Nephron progenitor cell (in vitro differentiated cells): ENCODE data around the gene CTNNBL1.
A peak's percentile ranks its signal among the peaks of the same experiment; 100 is the strongest.

Source experiments
- DNase-seq: peaks from one replicate; pipeline ENCODE4 v3.0.0; 2021
- H3K27ac Mint-ChIP-seq: 2 replicates; pipeline ENCODE4 v1.8.0; 2021; ENCODE audit warnings: mild to moderate bottlenecking, moderate library complexity, mixed read lengths
- H3K27me3 Mint-ChIP-seq: 2 replicates; pipeline ENCODE4 v1.8.0; 2021; ENCODE audit warnings: mild to moderate bottlenecking, low read depth, mixed read lengths; ENCODE audit not compliant: poor library complexity
- H3K36me3 Mint-ChIP-seq: 2 replicates; pipeline ENCODE4 v1.8.0; 2021; ENCODE audit warnings: low read depth, mixed read lengths
- H3K4me1 Mint-ChIP-seq: 2 replicates; pipeline ENCODE4 v1.8.0; 2021; ENCODE audit warnings: mixed read lengths
- H3K4me3 Mint-ChIP-seq: 2 replicates; pipeline ENCODE4 v1.8.0; 2021; ENCODE audit warnings: mild to moderate bottlenecking, moderate library complexity, mixed read lengths
- H3K9me3 Mint-ChIP-seq: 2 replicates; pipeline ENCODE4 v1.8.0; 2021; ENCODE audit warnings: mild to moderate bottlenecking, moderate library complexity, mixed read lengths
- CTCF ChIP-seq: fragments of 200-600 bp; sonication (generic); IDR thresholded peaks from 2 replicates; pipeline ENCODE4 v1.5.0; 2021; ENCODE audit warnings: antibody characterized with exemption

The CTNNBL1 gene

GRCh38 chr20:37668166-37668565 is 25.7 kb upstream of the CTNNBL1 start:
- H3K4me3 Mint-ChIP-seq = no peak overlapping the region
- peaks cover 8% of the 10 kb centered on the region for H3K4me1 Mint-ChIP-seq
- no peak overlapping the region for H3K27ac Mint-ChIP-seq
- H3K27me3 Mint-ChIP-seq = peaks cover 12% of the 10 kb centered on the region
- no peak for DNase-seq
- TF ChIP-seq CTCF = no peak
- peaks cover 12% of the 10 kb centered on the region for H3K9me3 Mint-ChIP-seq
- no peaks in the 10 kb centered on the region for H3K36me3 Mint-ChIP-seq

GRCh38 chr20:37669062-37669772 is 24.6 kb upstream of the CTNNBL1 start:
- Mint-ChIP-seq H3K9me3 (peaks cover 12% of the 10 kb centered on the region), H3K4me1 (peaks cover 17% of the 10 kb centered on the region), H3K27ac (no peak overlapping the region), H3K27me3 (peaks cover 13% of the 10 kb centered on the region), H3K36me3 (no peaks in the 10 kb centered on the region), H3K4me3 (no peak overlapping the region)
- TF ChIP-seq CTCF = no peak
- DNase-seq = no peak

GRCh38 chr20:37669773-37670236 is 24.0 kb upstream of the CTNNBL1 start:
- Mint-ChIP-seq H3K9me3 (peaks cover 6% of the 10 kb centered on the region), H3K36me3 (no peaks in the 10 kb centered on the region), H3K27ac (no peak overlapping the region), H3K27me3 (peaks cover 11% of the 10 kb centered on the region), H3K4me3 (no peak overlapping the region), H3K4me1 (peaks cover 22% of the 10 kb centered on the region)
- no peak for TF ChIP-seq CTCF
- DNase-seq = no peak

- TF ChIP-seq CTCF = no peak
- Mint-ChIP-seq H3K27ac (no peak overlapping the region), H3K36me3 (no peaks in the 10 kb centered on the region), H3K27me3 (peaks cover 11% of the 10 kb centered on the region), H3K9me3 (peaks cover 5% of the 10 kb centered on the region), H3K4me3 (no peak overlapping the region), H3K4me1 (peaks cover 24% of the 10 kb centered on the region)
- no peak for DNase-seq
These were observed 23.5 kb upstream of the CTNNBL1 start for GRCh38 chr20:37670351-37670791.

GRCh38 chr20:37672143-37672542 is 21.7 kb upstream of the CTNNBL1 start:
- no peak overlapping the region for H3K4me3 Mint-ChIP-seq
- no peak overlapping the region for H3K27ac Mint-ChIP-seq
- TF ChIP-seq CTCF = no peak
- H3K9me3 Mint-ChIP-seq = no peaks in the 10 kb centered on the region
- H3K4me1 Mint-ChIP-seq = peaks cover 24% of the 10 kb centered on the region
- no peak for DNase-seq
- H3K27me3 Mint-ChIP-seq = peaks cover 11% of the 10 kb centered on the region
- no peaks in the 10 kb centered on the region for H3K36me3 Mint-ChIP-seq

GRCh38 chr20:37673444-37673843 is 20.4 kb upstream of the CTNNBL1 start:
- Mint-ChIP-seq H3K4me3 (no peak overlapping the region), H3K36me3 (no peaks in the 10 kb centered on the region), H3K27ac (peak overlapping the region; percentile 43), H3K4me1 (peaks cover 31% of the 10 kb centered on the region), H3K27me3 (peaks cover 14% of the 10 kb centered on the region), H3K9me3 (no peaks in the 10 kb centered on the region)
- TF ChIP-seq CTCF = no peak
- no peak for DNase-seq
